ENCODE results near the gene CAP2.
"Not testable (repeated sequence)": the region's sequence is repeated elsewhere in the genome, so short reads cannot be mapped to it uniquely, and the experiment has no call there.

Gene CAP2

DNA sequence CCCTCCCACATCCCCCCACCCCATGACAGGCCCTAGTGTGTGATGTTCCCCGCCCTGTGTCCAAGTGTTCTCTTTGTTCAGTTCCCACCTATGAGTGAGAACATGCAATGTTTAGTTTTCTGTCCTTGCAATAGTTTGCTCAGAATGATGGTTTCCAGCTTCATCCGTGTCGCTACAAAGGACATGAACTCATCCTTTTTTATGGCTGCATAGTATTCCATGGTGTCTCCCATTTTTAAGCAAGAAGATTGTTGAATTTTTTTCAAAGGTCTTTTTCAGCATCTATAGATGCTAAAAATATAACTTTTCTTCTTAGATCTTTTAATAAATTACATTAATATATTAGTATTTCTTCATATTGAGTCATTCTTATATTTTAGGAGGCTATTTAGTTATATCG lies 47.4 kb downstream of the CAP2 start:
- DNase-seq (ENCODE audit: low read depth in 2 of 2) = not testable (repeated sequence)

DNA sequence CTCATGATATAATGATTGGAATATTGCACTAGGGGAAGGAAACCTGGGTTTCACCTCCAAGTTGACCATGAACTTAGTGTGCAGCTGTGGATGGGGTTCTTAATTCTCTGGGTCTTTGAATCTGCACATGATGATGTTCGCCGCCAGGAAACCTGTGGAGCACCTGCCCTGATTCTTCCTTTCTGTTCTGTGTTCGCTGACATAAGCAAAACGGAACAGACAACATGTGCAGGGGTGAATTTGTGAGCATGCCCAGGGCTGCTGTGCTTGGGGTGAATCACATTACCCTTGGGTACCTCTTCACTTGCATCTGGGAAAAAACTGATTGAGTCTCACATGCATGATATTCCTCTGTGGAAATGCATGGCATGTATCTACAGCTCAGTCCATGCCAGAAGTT lies 48.8 kb downstream of the CAP2 start:
- no peak for DNase-seq (ENCODE audit: low read depth in 2 of 2)

DNA sequence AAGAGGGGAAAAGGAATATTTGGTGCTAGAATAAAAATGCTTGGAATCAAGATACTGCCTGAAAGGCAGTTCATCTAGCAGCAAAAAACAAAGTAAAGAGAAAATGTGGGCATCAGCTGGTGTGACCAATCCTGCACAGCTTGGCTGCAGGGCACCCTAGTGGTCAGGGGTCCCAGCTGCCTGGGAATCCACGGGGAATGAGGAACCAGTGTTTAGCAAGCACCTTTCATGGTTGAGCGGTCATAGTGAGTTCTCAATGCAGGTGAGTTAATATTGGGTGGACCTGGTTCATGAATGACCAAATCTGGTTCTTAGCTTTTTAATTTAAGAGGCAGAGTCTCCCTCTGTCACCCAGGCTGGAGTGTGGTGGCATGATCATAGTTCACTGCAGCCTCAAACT lies 53.3 kb downstream of the CAP2 start:
- no peak for DNase-seq (ENCODE audit: low read depth in 2 of 2)

- DNase-seq (ENCODE audit: low read depth in 2 of 2) = no peak
These were observed 54.8 kb downstream of the CAP2 start for GRCh38 chr6:17448165-17448564.

DNA sequence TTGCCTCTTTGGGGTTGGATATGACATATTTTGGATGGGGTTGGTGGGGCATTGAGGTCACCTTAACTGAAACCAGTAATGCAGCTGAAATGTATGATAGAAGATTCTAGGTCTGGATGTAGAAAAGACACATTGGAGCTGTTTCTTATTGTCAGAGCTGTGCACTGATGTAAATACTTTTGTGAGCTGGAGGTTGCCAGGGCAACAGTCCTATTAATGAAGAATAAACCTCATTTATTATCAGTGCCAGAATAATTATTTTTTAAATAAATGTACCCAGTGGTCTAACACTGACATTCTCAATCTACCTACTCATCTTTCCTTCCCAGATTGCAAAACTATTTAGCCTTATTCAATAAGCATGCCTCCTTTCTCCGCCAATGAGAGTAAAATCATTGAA lies 57.0 kb downstream of the CAP2 start:
- DNase-seq (ENCODE audit: low read depth in 2 of 2) = no peak

DNA sequence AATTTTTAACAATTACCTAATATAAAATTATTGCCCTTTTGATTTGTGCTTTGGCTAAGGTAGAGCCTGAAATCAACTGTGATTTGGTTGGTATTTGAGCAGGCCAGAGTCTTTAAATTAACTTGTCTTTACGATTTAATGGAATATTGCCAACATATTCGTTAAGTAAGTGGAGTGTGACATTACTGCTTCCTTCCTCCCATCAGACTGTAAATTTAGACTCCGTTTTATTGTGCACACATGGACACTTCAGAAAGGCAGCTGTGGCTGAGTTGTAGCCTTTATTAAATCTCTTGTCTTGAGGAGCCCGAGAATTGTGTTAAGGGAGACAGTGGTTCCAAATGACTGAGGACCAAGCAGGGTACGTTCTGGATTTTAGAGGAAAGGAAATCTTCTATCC lies 57.4 kb downstream of the CAP2 start:
- no peak for DNase-seq (ENCODE audit: low read depth in 2 of 2)

DNA sequence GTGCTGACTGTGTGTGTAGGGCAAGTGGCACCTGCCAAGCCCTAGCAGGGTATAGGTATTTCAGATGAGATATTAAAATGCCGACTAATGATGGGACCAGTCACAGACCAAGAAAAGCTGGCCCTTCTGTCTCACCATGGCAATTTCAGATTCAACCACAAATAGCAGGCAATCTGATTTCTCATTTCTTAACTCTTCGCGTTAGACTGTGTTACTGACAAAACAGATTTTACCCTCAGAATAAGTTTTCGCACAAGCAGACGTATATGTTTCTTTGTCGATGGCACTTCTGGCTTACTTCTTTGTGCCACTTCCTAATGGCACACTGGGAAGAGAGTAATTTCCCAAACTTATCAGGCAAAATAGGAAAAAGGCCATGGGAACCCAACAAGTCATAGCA lies 58.7 kb downstream of the CAP2 start:
- no peak for DNase-seq (ENCODE audit: low read depth in 2 of 2)

GRCh38 chr6:17454316-17455005 lies 61.1 kb downstream of the CAP2 start:
- DNase-seq (ENCODE audit: low read depth in 2 of 2) = no peak

- no peak for DNase-seq (ENCODE audit: low read depth in 2 of 2)
These were observed 62.5 kb downstream of the CAP2 start for GRCh38 chr6:17455919-17456318.

- no peak for DNase-seq (ENCODE audit: low read depth in 2 of 2)
These were observed 63.3 kb downstream of the CAP2 start for GRCh38 chr6:17456711-17457110.

- DNase-seq (ENCODE audit: low read depth in 2 of 2) = no peak
These were observed 64.0 kb downstream of the CAP2 start for GRCh38 chr6:17457405-17457804.

DNA sequence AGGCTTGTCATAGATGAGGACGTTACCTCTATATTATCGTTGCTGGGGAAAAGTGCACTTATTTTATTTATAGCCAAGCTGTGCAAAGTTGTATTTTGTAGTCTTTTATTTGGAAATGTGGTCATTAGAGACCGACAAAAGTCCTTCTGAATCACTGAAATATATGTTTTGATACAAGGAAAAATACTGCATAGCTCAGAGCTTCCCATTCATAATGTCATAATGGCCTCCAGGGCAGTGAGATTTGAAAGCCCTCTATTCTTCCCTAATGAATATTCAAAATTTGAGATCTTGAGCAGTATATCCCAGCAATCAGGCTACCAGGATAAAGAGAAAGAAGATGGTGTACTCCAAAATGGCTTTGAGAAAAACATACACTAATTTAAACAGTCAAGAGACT lies 64.6 kb downstream of the CAP2 start:
- DNase-seq (ENCODE audit: low read depth in 2 of 2) = no peak

- DNase-seq (ENCODE audit: low read depth in 2 of 2) = no peak
These were observed 65.6 kb downstream of the CAP2 start for GRCh38 chr6:17458966-17459365.

DNA sequence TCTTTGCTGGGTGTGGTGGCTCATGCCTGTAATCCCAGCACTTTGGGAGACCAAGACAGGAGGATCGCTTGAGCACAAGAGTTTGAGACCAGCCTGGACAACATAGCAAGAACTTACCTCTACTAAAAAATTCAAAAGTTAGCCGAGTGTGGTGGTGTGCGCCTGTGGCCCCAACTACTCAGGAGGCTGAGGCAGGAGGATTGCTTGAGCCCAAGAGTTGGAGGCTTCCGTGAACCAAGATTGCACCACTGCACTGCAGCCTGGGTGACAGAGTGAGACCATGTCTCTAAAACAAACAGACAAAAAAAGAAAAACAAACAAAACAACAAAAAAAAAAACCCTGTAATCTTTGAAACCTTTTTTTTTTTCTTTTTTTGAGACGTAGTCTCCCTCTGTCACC lies 67.5 kb downstream of the CAP2 start:
- DNase-seq (ENCODE audit: low read depth in 2 of 2) = no peak

- no peak for DNase-seq (ENCODE audit: low read depth in 2 of 2)
These were observed 72.8 kb downstream of the CAP2 start for GRCh38 chr6:17466147-17466546.

- DNase-seq (ENCODE audit: low read depth in 2 of 2) = no peak
These were observed 73.3 kb downstream of the CAP2 start for GRCh38 chr6:17466707-17467106.

GRCh38 chr6:17469006-17469832 lies 75.8 kb downstream of the CAP2 start:
- DNase-seq (ENCODE audit: low read depth in 2 of 2) = no peak

DNA sequence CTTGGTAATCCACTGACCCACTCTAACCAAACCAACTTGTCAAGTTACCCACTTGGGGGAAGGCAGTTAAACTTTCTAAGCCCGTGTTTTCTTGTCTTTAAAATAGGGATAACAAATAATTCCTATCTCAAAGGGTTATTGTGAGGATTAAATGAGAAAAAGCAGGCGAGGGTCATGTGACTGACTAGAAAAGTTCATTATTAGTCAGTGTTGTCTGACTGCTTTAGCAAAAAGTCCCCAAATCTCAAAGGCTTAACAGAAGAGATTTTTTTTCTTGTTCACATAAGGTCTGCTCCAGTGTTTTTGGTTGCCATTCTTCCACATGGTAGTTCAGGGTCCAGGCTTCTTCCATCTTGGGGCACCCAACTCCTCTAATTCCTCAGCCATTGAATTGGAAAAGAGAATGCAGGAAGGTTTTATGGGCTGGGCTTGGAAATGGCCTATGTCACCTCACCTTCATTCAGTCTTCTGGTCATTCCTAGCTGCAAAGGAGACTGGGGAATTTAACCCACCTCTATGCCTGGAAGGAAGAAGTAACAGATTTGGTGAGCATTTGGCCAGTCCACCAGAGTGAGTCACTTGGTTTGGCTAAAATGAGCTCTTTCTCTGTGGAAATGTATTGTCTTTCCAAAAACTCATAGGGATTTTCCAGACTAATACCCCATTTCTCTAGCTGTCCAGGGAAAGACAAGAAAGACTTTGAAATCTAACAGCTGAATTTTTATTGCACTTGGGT lies 77.0 kb downstream of the CAP2 start:
- DNase-seq (ENCODE audit: low read depth in 2 of 2) = no peak

DNA sequence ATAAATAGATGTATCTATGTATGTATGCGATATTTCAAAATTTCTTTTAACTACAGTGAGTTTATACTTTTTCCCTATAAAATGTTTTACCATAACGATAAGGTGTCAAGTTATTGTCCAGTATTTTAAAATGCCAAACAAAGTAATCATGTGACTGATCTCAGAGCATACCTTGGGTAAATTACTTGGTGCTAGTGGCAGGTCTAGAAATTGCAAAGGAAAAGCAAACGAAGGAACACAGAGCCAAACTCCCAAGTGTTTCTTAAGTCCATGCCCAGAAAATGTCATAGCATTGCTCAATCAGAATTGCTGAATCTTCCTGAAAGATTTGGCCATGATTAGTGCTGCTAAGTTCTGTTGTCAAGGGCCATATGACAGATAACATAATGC lies 77.5 kb downstream of the CAP2 start:
- DNase-seq (ENCODE audit: low read depth in 2 of 2) = no peak

GRCh38 chr6:17472653-17473183 lies 79.3 kb downstream of the CAP2 start:
- no peak for DNase-seq (ENCODE audit: low read depth in 2 of 2)

DNA sequence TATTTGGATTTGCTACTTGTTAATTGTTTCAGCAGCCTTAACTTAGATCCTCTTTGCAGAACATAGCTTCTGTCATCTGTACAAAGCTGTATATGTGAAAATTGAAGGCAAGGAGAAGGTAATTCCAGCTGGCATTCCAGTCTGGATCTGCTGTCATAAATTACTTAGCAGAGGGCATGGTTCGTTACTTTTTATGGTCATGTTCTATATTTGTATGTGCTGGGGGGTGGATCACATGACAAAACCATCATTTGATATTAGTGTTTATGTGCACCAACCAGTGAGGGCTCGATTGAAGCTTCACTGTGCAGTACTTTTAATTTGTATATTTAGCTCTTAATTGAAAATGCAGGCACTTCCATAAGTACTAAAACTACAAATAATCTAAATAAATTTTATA lies 80.2 kb downstream of the CAP2 start:
- DNase-seq (ENCODE audit: low read depth in 2 of 2) = no peak

GRCh38 chr6:17474289-17474688 lies 80.9 kb downstream of the CAP2 start:
- DNase-seq (ENCODE audit: low read depth in 2 of 2) = no peak

All from stimulated activated CD4-positive, alpha-beta T cell treated with anti-CD3 and anti-CD28 coated beads, Interleukin-4, amount 100 ng/mL, for 48 hours (primary cell).